Liver (tissue), 9 donors: Measurements from ENCODE around the gene CAPN3. TPM values are rescaled to one million over a fixed set of nuclear protein-coding genes. Genes with fewer than 3 reads are reported as not detected.
A peak's percentile ranks its signal among the peaks of the same experiment; 100 is the strongest.

Experiments
- DNase-seq: peaks from one replicate; pipeline ENCODE4 v3.0.0-alpha.2; 2017; ENCODE audit warnings: low spot score
- H3K27ac ChIP-seq, 2 donors: one replicate each; pipeline ENCODE4 v1.7.0; 2013; ENCODE audit warnings: inconsistent platforms in 2 of 2, low read length in 2 of 2, control low read depth in 1 of 2, low read depth in 1 of 2, mild to moderate bottlenecking in 1 of 2
- H3K27me3 ChIP-seq, 4 donors: one replicate each; pipeline versions ENCODE4 v1.6.1 to v1.7.0; 2013; ENCODE audit warnings: low read length in 3 of 4, inconsistent platforms in 1 of 4, mild to moderate bottlenecking in 1 of 4, moderate library complexity in 1 of 4; ENCODE audit not compliant: control insufficient read depth in 4 of 4, insufficient read depth in 4 of 4
- H3K36me3 ChIP-seq, 4 donors: one replicate each; pipeline versions ENCODE4 v1.6.1 to v1.7.0; 2013; ENCODE audit warnings: low read length in 3 of 4, mild to moderate bottlenecking in 3 of 4, low read depth in 1 of 4, moderate library complexity in 1 of 4; ENCODE audit not compliant: control insufficient read depth in 4 of 4, insufficient read depth in 3 of 4
- H3K4me1 ChIP-seq, 4 donors: one replicate each; pipeline versions ENCODE4 v1.6.1 to v1.7.0; 2013; ENCODE audit warnings: low read length in 3 of 4, mild to moderate bottlenecking in 3 of 4, moderate library complexity in 1 of 4; ENCODE audit not compliant: control insufficient read depth in 4 of 4, insufficient read depth in 4 of 4
- H3K4me3 ChIP-seq, 3 donors: one replicate each; pipeline versions ENCODE4 v1.6.1 to v1.7.0; 2013; ENCODE audit warnings: low read length in 3 of 3, control low read depth in 1 of 3, low read depth in 1 of 3, mild to moderate bottlenecking in 1 of 3
- H3K9ac ChIP-seq, 2 donors: one replicate each; pipeline ENCODE4 v1.7.0; 2013; ENCODE audit warnings: low read length in 2 of 2, mild to moderate bottlenecking in 2 of 2, moderate library complexity in 2 of 2, control low read depth in 1 of 2, low read depth in 1 of 2
- H3K9me3 ChIP-seq, 4 donors: one replicate each; pipeline versions ENCODE4 v1.6.1 to v1.7.0; 2013; ENCODE audit warnings: low read length in 3 of 4; ENCODE audit not compliant: control insufficient read depth in 4 of 4
- EGR1 ChIP-seq, 2 donors: IDR thresholded peaks; 2 replicates each; pipeline ENCODE4 v1.6.1; 2016 to 2018; ENCODE audit warnings: antibody characterized with exemption in 2 of 2, low read depth in 2 of 2
- FOXA1 ChIP-seq: IDR thresholded peaks from 2 replicates; pipeline ENCODE4 v1.6.1; 2016; ENCODE audit warnings: antibody characterized with exemption
- FOXA2 ChIP-seq: IDR thresholded peaks from 2 replicates; pipeline ENCODE4 v1.6.1; 2016; ENCODE audit warnings: antibody characterized with exemption
- HNF4A ChIP-seq, 2 donors: conservative IDR thresholded peaks; 2 replicates each; pipeline ENCODE4 v1.6.1; 2016; ENCODE audit warnings: antibody characterized with exemption in 2 of 2, mild to moderate bottlenecking in 2 of 2
- HNF4G ChIP-seq: IDR thresholded peaks from 2 replicates; pipeline ENCODE4 v1.6.1; 2016; ENCODE audit warnings: antibody characterized with exemption
- JUND ChIP-seq, 2 donors: IDR thresholded peaks; 2 replicates each; pipeline ENCODE4 v1.6.1; 2016; ENCODE audit warnings: antibody characterized with exemption in 2 of 2
- MAX ChIP-seq: IDR thresholded peaks from 2 replicates; pipeline ENCODE4 v1.6.1; 2016; ENCODE audit warnings: antibody characterized with exemption
- NR2F2 ChIP-seq: IDR thresholded peaks from 2 replicates; pipeline ENCODE4 v1.6.1; 2016; ENCODE audit warnings: antibody characterized with exemption
- RXRA ChIP-seq, 2 donors: IDR thresholded peaks; 2 replicates each; pipeline ENCODE4 v1.6.1; 2017 to 2018; ENCODE audit warnings: antibody characterized with exemption in 2 of 2, mild to moderate bottlenecking in 1 of 2
- YY1 ChIP-seq: IDR thresholded peaks from 2 replicates; pipeline ENCODE4 v1.6.1; 2016; ENCODE audit warnings: antibody characterized with exemption, mild to moderate bottlenecking
- WGBS: extraction: QIAGEN DNeasy Blood & Tissue Kit; methylation state at CpG from one replicate; pipeline ENCODE4 v1.1.7; 2013; 5-methylcytosine and 5-hydroxymethylcytosine counted together
- polyA plus RNA-seq, 2 donors: library from polyadenylated mRNA; stranded (reverse) in 1 of 2; unstranded in 1 of 2; fragments of 200-250 nt in 1 of 2; fragments of >200 nt in 1 of 2; fragmentation: Nextera tagmentation in 1 of 2; extraction: Ambion mirVana in 1 of 2; gene quantifications; one replicate each; pipeline versions ENCODE4 v1.2.1 to v1.2.3, GENCODE V29; 2013 to 2015
- total RNA-seq, 2 donors: library from RNA; depleted of rRNA; stranded (reverse); fragments of >200 nt; gene quantifications; one replicate each; pipeline ENCODE4 v1.2.3, GENCODE V29; 2014
- TF ChIP-seq, protein P1 (sequence below): IDR thresholded peaks from 2 replicates; pipeline ENCODE4 v1.6.1; 2016; ENCODE audit warnings: antibody characterized with exemption
- TF ChIP-seq, protein P2 (sequence below): IDR thresholded peaks from 2 replicates; pipeline ENCODE4 v1.6.1; 2016; ENCODE audit warnings: antibody characterized with exemption, mild to moderate bottlenecking
- TF ChIP-seq, protein P3 (sequence below): fragments of 150-350 bp; IDR thresholded peaks from 2 replicates; pipeline ENCODE4 v1.5.1; 2017; ENCODE audit warnings: improper control_type of control experiment, low read depth, low read length; ENCODE audit not compliant: missing input control
- TF ChIP-seq, protein P4 (sequence below): IDR thresholded peaks from 2 replicates; pipeline ENCODE4 v1.6.1; 2016; ENCODE audit warnings: antibody characterized with exemption
- donor health status: healthy.
- donor health status: healthy.
- donor health status: healthy.
- donor health status: healthy.
- donor health status: healthy.

The CAPN3 gene
- total and polyA plus RNA-seq, 4 donors = 2.0 to 6.1 (median 4.2) TPM

DNA sequence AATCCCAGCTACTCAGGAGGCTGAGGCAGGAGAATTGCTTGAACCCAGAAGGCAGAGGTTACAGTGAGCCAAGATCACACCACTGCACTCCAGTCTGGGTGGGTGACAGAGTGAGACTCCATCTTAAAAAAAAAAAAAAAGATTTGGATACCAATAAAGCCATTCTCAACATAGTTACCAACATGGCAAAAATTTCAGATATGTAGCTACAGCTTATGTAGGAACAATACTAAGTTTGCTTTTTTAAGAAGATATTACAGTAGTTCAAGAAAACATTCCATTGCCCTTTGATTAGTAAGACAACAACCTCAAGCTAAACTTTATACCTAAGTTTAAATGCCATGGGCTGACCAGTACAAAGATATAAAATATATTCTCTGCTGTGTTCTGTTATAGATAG, 97.2 kb downstream of the CAPN3 start:
- Histone ChIP-seq H3K9ac (no peak overlapping the region), H3K27me3 (no peaks in the 10 kb centered on the region), H3K4me1 (peaks cover 0 to 4% (median under 1%) of the 10 kb centered on the region in 4 donors), H3K36me3 (peaks cover 0 to 6% (median 2%) of the 10 kb centered on the region in 4 donors), H3K27ac (no peak overlapping the region), H3K4me3 (no peak overlapping the region), H3K9me3 (no peaks in the 10 kb centered on the region)
- TF ChIP-seq HNF4A (conservative IDR thresholded peaks at IDR 0.05) = no peak
- TF ChIP-seq, protein P1, sequence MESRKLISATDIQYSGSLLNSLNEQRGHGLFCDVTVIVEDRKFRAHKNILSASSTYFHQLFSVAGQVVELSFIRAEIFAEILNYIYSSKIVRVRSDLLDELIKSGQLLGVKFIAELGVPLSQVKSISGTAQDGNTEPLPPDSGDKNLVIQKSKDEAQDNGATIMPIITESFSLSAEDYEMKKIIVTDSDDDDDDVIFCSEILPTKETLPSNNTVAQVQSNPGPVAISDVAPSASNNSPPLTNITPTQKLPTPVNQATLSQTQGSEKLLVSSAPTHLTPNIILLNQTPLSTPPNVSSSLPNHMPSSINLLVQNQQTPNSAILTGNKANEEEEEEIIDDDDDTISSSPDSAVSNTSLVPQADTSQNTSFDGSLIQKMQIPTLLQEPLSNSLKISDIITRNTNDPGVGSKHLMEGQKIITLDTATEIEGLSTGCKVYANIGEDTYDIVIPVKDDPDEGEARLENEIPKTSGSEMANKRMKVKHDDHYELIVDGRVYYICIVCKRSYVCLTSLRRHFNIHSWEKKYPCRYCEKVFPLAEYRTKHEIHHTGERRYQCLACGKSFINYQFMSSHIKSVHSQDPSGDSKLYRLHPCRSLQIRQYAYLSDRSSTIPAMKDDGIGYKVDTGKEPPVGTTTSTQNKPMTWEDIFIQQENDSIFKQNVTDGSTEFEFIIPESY = no peak
- DNase-seq = no peak

- H3K36me3 ChIP-seq = peaks cover 0 to 3% (median 1%) of the 10 kb centered on the region in 4 donors
- no peak overlapping the region for H3K9ac ChIP-seq
- no peaks in the 10 kb centered on the region for H3K27me3 ChIP-seq
- 77% methylated on average over 3 of the region's 3 CpGs for WGBS
- TF ChIP-seq MAX (no peak), FOXA1 (no peak), YY1 (no peak), HNF4G (no peak), FOXA2 (no peak), RXRA (IDR thresholded peaks at IDR 0.05) (no peak), HNF4A (conservative IDR thresholded peaks at IDR 0.05) (no peak)
- TF ChIP-seq, protein P2, sequence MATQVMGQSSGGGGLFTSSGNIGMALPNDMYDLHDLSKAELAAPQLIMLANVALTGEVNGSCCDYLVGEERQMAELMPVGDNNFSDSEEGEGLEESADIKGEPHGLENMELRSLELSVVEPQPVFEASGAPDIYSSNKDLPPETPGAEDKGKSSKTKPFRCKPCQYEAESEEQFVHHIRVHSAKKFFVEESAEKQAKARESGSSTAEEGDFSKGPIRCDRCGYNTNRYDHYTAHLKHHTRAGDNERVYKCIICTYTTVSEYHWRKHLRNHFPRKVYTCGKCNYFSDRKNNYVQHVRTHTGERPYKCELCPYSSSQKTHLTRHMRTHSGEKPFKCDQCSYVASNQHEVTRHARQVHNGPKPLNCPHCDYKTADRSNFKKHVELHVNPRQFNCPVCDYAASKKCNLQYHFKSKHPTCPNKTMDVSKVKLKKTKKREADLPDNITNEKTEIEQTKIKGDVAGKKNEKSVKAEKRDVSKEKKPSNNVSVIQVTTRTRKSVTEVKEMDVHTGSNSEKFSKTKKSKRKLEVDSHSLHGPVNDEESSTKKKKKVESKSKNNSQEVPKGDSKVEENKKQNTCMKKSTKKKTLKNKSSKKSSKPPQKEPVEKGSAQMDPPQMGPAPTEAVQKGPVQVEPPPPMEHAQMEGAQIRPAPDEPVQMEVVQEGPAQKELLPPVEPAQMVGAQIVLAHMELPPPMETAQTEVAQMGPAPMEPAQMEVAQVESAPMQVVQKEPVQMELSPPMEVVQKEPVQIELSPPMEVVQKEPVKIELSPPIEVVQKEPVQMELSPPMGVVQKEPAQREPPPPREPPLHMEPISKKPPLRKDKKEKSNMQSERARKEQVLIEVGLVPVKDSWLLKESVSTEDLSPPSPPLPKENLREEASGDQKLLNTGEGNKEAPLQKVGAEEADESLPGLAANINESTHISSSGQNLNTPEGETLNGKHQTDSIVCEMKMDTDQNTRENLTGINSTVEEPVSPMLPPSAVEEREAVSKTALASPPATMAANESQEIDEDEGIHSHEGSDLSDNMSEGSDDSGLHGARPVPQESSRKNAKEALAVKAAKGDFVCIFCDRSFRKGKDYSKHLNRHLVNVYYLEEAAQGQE = no peak
- H3K4me1 ChIP-seq = peaks cover 0 to 4% (median under 1%) of the 10 kb centered on the region in 4 donors
- H3K27ac ChIP-seq = peak overlapping the region in 1 of 2 donors; percentile 19
- no peaks in the 10 kb centered on the region for H3K9me3 ChIP-seq
- DNase-seq = no peak
- H3K4me3 ChIP-seq = no peak overlapping the region
Observed at GRCh38 chr15:42456971-42457370, 97.7 kb downstream of the CAPN3 start.

- no peak overlapping the region for H3K9ac ChIP-seq
Observed at GRCh38 chr15:42457445-42458442, 98.4 kb downstream of the CAPN3 start.

More at GRCh38 chr15:42457445-42458442, 98.4 kb downstream of the CAPN3 start:
- no peaks in the 10 kb centered on the region for H3K27me3 ChIP-seq
- DNase-seq = no peak
- peaks cover 0 to 3% (median 1%) of the 10 kb centered on the region in 4 donors for H3K36me3 ChIP-seq
- H3K9me3 ChIP-seq = no peaks in the 10 kb centered on the region
- H3K4me3 ChIP-seq = no peak overlapping the region
- no peak for TF ChIP-seq JUND (IDR thresholded peaks at IDR 0.05)
- TF ChIP-seq YY1 = no peak
- TF ChIP-seq FOXA1 = no peak
- TF ChIP-seq, protein P3, sequence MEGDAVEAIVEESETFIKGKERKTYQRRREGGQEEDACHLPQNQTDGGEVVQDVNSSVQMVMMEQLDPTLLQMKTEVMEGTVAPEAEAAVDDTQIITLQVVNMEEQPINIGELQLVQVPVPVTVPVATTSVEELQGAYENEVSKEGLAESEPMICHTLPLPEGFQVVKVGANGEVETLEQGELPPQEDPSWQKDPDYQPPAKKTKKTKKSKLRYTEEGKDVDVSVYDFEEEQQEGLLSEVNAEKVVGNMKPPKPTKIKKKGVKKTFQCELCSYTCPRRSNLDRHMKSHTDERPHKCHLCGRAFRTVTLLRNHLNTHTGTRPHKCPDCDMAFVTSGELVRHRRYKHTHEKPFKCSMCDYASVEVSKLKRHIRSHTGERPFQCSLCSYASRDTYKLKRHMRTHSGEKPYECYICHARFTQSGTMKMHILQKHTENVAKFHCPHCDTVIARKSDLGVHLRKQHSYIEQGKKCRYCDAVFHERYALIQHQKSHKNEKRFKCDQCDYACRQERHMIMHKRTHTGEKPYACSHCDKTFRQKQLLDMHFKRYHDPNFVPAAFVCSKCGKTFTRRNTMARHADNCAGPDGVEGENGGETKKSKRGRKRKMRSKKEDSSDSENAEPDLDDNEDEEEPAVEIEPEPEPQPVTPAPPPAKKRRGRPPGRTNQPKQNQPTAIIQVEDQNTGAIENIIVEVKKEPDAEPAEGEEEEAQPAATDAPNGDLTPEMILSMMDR = no peak
- peak; percentile 26 for TF ChIP-seq NR2F2
- TF ChIP-seq HNF4A (conservative IDR thresholded peaks at IDR 0.05) = no peak
- TF ChIP-seq, protein P4, sequence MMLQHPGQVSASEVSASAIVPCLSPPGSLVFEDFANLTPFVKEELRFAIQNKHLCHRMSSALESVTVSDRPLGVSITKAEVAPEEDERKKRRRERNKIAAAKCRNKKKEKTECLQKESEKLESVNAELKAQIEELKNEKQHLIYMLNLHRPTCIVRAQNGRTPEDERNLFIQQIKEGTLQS = no peak
- no peak for TF ChIP-seq FOXA2
- TF ChIP-seq EGR1 (IDR thresholded peaks at IDR 0.05; ENCODE audit: low read depth in 2 of 2) = no peak
- 78% methylated on average over 8 of the region's 8 CpGs for WGBS
- peaks cover 0 to 4% (median under 1%) of the 10 kb centered on the region in 4 donors for H3K4me1 ChIP-seq
- peak overlapping the region; percentile 19 to 26 for H3K27ac ChIP-seq
